Vagina (tissue), 2 donors: Measurements from ENCODE around the gene CACNA1C. TPM values are rescaled to one million over a fixed set of nuclear protein-coding genes. Genes with fewer than 3 reads are reported as not detected.

Experiments
- DNase-seq, 2 donors: peaks; one replicate each; pipeline ENCODE4 v3.0.0-alpha.2; 2017; ENCODE audit errors: extremely low spot score in 2 of 2
- H3K27ac ChIP-seq: fragments of 200-600 bp; sonication (generic); one replicate; pipeline ENCODE4 v1.5.1; 2019
- H3K27me3 ChIP-seq: fragments of 200-600 bp; sonication (generic); one replicate; pipeline ENCODE4 v1.5.1; 2019
- H3K36me3 ChIP-seq, 2 donors: fragments of 200-600 bp; sonication (generic); one replicate each; pipeline ENCODE4 v1.5.1; 2017 to 2019
- H3K4me1 ChIP-seq: fragments of 200-600 bp; sonication (generic); one replicate; pipeline ENCODE4 v1.5.1; 2019
- H3K4me3 ChIP-seq, 2 donors: fragments of 200-600 bp; sonication (generic); 1 replicate in 1 of 2; 2 replicates in 1 of 2; pipeline ENCODE4 v1.5.1; 2016 to 2019
- H3K9me3 ChIP-seq: fragments of 200-600 bp; sonication (generic); one replicate; pipeline ENCODE4 v1.5.1; 2019
- POLR2A ChIP-seq, 2 donors: fragments of 450-650 bp; IDR thresholded peaks; one replicate each; pipeline ENCODE4 v1.6.1; 2017; ENCODE audit warnings: antibody characterized with exemption in 2 of 2, mild to moderate bottlenecking in 2 of 2, moderate library complexity in 2 of 2
- POLR2AphosphoS5 ChIP-seq, 2 donors: sonication (generic); formaldehyde crosslinking; IDR thresholded peaks; one replicate each; pipeline ENCODE4 v1.9.0; 2017; ENCODE audit warnings: antibody characterized with exemption in 2 of 2, mild to moderate bottlenecking in 2 of 2, low read depth in 1 of 2; ENCODE audit not compliant: insufficient read depth in 1 of 2
- intact Hi-C: fragments of 100-400 bp; cut with DNase I; formaldehyde crosslinking; loops from one replicate; pipeline ENCODE4 v1.15.1; 2023
- total RNA-seq: library from RNA; depleted of rRNA; stranded (reverse); fragments of >200 nt; gene quantifications from one replicate; pipeline ENCODE4 v1.2.3, GENCODE V29; 2016
- TF ChIP-seq, protein P1 (sequence below), 3 experiments: fragments of 450-650 bp in 2 of 3; fragments of 200-600 bp in 1 of 3; sonication (generic) in 1 of 3; IDR thresholded peaks; one replicate each; pipeline ENCODE4 v1.5.1; 2017 to 2019; ENCODE audit warnings: antibody characterized with exemption in 3 of 3, mild to moderate bottlenecking in 2 of 3, moderate library complexity in 2 of 3

The CACNA1C gene
- total RNA-seq, 1 donor from 2014 or later = 9.8 TPM

DNA sequence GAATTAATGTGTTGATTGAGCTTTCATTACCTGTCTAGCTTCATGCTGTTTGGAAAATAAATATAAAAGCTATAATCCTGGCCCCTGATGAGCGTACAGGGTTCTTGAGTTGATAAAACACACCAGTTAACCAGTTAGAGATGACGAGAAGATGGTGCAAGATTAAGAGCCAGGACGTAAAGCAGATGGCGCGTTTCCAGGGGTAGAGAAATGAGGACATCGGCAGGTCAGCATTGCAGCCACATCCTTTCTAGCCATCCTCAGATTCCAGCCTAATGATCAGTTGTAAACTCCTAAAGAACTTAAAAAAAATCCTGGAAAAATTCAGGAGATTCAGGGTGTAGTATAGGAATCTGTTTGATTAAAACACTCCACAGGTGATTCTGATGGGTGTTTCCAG, 203.7 kb downstream of the CACNA1C start:
- intact Hi-C loops = loop anchor here (10.0 kb wide), 1 partner anchor 72 kb away; no protein-coding TSS in a partner anchor
- no peak overlapping the region for H3K27ac ChIP-seq
- no peaks in the 10 kb centered on the region for H3K36me3 ChIP-seq
- TF ChIP-seq POLR2AphosphoS5 (IDR thresholded peaks at IDR 0.05; ENCODE audit: insufficient read depth in 1 of 2, low read depth in 1 of 2) (no peak), POLR2A (IDR thresholded peaks at IDR 0.05) (no peak)
- TF ChIP-seq, protein P1, sequence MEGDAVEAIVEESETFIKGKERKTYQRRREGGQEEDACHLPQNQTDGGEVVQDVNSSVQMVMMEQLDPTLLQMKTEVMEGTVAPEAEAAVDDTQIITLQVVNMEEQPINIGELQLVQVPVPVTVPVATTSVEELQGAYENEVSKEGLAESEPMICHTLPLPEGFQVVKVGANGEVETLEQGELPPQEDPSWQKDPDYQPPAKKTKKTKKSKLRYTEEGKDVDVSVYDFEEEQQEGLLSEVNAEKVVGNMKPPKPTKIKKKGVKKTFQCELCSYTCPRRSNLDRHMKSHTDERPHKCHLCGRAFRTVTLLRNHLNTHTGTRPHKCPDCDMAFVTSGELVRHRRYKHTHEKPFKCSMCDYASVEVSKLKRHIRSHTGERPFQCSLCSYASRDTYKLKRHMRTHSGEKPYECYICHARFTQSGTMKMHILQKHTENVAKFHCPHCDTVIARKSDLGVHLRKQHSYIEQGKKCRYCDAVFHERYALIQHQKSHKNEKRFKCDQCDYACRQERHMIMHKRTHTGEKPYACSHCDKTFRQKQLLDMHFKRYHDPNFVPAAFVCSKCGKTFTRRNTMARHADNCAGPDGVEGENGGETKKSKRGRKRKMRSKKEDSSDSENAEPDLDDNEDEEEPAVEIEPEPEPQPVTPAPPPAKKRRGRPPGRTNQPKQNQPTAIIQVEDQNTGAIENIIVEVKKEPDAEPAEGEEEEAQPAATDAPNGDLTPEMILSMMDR (IDR thresholded peaks at IDR 0.05) = no peak
- no peak overlapping the region for H3K4me3 ChIP-seq
- H3K9me3 ChIP-seq = no peaks in the 10 kb centered on the region
- DNase-seq = no peak
- H3K27me3 ChIP-seq = no peaks in the 10 kb centered on the region
- H3K4me1 ChIP-seq = no peaks in the 10 kb centered on the region

DNA sequence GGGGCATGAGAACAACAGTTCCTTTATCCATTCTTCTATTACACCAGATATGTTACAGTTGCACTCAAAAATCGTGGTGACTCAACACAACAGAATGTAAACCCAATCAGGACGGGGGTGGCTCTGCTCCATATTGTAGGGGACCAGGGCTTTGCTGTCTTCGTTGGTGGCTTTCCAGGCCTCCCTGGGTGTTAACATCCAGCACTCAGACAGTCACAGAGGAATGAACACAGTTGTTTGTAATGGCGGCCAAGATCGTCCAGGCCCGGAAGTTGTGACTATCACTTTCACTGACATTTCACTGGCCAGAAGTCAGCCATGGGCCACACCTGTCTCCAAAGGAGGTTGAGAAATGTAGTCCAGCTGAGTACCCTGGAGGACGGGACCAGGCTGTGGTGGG, 204.1 kb downstream of the CACNA1C start:
- DNase-seq = no peak
- TF ChIP-seq, protein P1 (IDR thresholded peaks at IDR 0.05) = no peak
- TF ChIP-seq POLR2A (IDR thresholded peaks at IDR 0.05) = no peak
- TF ChIP-seq POLR2AphosphoS5 (IDR thresholded peaks at IDR 0.05; ENCODE audit: insufficient read depth in 1 of 2, low read depth in 1 of 2) = no peak
- Histone ChIP-seq H3K4me1 (no peaks in the 10 kb centered on the region), H3K27ac (no peak overlapping the region), H3K9me3 (no peaks in the 10 kb centered on the region), H3K27me3 (no peaks in the 10 kb centered on the region), H3K36me3 (no peaks in the 10 kb centered on the region), H3K4me3 (no peak overlapping the region)
- intact Hi-C loops = loop anchor here (10.0 kb wide), 1 partner anchor 72 kb away; no protein-coding TSS in a partner anchor

DNA sequence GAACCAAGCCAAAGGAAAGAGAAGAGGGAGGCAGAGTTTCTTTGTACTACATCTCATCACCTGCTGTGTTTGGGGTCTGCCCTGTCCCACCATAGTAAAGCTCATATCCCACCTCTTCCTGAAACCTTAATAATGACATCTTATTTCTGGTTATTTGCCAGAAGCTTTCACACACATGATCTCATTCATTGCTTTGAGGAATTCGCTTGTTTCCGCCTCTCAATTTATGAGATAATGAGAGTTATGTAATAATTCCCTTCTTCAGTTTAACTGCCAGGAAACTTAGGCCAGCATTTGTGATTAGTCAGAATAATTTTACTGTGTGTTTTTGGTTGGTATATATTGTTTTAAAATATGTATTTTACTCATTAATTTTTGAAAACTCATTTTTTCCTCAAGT, 205.2 kb downstream of the CACNA1C start:
- H3K9me3 ChIP-seq = no peaks in the 10 kb centered on the region
- TF ChIP-seq POLR2AphosphoS5 (IDR thresholded peaks at IDR 0.05; ENCODE audit: insufficient read depth in 1 of 2, low read depth in 1 of 2) (no peak), POLR2A (IDR thresholded peaks at IDR 0.05) (no peak)
- TF ChIP-seq, protein P1 (IDR thresholded peaks at IDR 0.05) = no peak
- H3K36me3 ChIP-seq = no peaks in the 10 kb centered on the region
- no peak for DNase-seq
- no peaks in the 10 kb centered on the region for H3K27me3 ChIP-seq
- no peak overlapping the region for H3K4me3 ChIP-seq
- H3K27ac ChIP-seq = no peak overlapping the region
- H3K4me1 ChIP-seq = no peaks in the 10 kb centered on the region
- intact Hi-C loops = loop anchor here (10.0 kb wide), 1 partner anchor 73 kb away; no protein-coding TSS in a partner anchor

DNA sequence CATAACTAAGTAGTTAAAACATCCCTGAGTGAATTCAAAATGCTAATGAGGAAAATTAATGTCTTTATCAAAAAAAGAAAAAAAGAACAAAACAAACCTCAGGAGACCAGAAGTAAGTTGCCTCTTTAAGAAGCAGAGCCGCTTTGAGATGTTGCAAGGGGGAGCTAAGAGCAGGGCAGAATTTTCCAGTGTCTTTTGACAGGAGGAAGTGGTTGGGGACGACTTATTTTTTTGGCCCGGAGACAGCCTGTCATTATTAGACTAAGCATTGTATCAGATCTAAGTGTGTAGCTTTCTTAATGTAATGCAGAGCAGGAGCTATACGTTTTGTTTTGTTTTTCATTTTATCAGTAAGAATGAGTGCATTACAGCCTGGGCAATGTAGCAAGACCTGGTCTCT, 206.6 kb downstream of the CACNA1C start:
- DNase-seq = no peak
- no peak for TF ChIP-seq POLR2A (IDR thresholded peaks at IDR 0.05)
- TF ChIP-seq POLR2AphosphoS5 (IDR thresholded peaks at IDR 0.05; ENCODE audit: insufficient read depth in 1 of 2, low read depth in 1 of 2) = no peak
- TF ChIP-seq, protein P1 (IDR thresholded peaks at IDR 0.05) = no peak
- Histone ChIP-seq H3K4me3 (no peak overlapping the region), H3K27ac (no peak overlapping the region), H3K4me1 (peaks cover 7% of the 10 kb centered on the region), H3K9me3 (no peaks in the 10 kb centered on the region), H3K27me3 (no peaks in the 10 kb centered on the region), H3K36me3 (no peaks in the 10 kb centered on the region)
- intact Hi-C loops = loop anchor here (10.0 kb wide), 1 partner anchor 75 kb away; no protein-coding TSS in a partner anchor

DNA sequence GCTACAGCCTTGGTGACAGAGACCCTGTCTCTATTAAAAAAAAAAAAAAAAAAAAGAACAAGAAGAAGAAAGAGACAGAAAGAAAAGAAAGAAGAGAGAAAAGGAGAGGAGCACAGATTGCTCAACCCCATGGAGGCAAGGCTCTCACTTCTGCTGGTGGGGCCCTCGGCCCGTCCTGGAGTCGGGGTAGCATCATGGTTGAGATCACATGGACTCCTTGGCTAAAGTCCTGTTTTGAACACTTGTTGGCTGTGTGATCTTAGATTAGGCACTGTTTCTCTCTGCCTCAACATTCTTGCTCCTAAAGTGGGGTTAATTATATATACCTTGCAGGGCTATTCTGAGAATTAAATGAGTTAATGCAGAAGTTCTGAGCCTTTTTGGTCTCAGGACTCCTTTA, 207.7 kb downstream of the CACNA1C start:
- Histone ChIP-seq H3K27me3 (no peaks in the 10 kb centered on the region), H3K4me3 (no peak overlapping the region), H3K36me3 (no peaks in the 10 kb centered on the region), H3K9me3 (no peaks in the 10 kb centered on the region), H3K4me1 (peaks cover 18% of the 10 kb centered on the region), H3K27ac (no peak overlapping the region)
- no peak for TF ChIP-seq POLR2AphosphoS5 (IDR thresholded peaks at IDR 0.05; ENCODE audit: insufficient read depth in 1 of 2, low read depth in 1 of 2)
- TF ChIP-seq POLR2A (IDR thresholded peaks at IDR 0.05) = no peak
- intact Hi-C loops = loop anchor here (10.0 kb wide), 1 partner anchor 96 kb away; no protein-coding TSS in a partner anchor
- no peak for DNase-seq
